ENCODE data around the gene FHIT.

FHIT gene

GRCh38 chr3:59769127-59769750 is 1482.0 kb downstream of the FHIT start:
- Histone ChIP-seq H3K9me3 (no peaks in the 10 kb centered on the region), H3K9ac (no peak overlapping the region)

GRCh38 chr3:59766200-59766872 is 1484.9 kb downstream of the FHIT start:
- Histone ChIP-seq H3K4me3 (no peak overlapping the region), H3K4me1 (no peaks in the 10 kb centered on the region), H3K9ac (no peak overlapping the region), H3K27ac (no peak overlapping the region), H3K4me2 (no peak overlapping the region), H3K27me3 (no peaks in the 10 kb centered on the region), H3K36me3 (no peaks in the 10 kb centered on the region), H3K9me3 (no peaks in the 10 kb centered on the region), H4K20me1 (no peaks in the 10 kb centered on the region)
- no peak for TF ChIP-seq Cebpa-rat (IDR thresholded peaks at IDR 0.05)

More at GRCh38 chr3:59769127-59769750, 1482.0 kb downstream of the FHIT start:
- no peak overlapping the region for H3K4me3 ChIP-seq
- H4K20me1 ChIP-seq: no peaks in the 10 kb centered on the region
- H3K27ac ChIP-seq: no peak overlapping the region
- no peak for TF ChIP-seq Cebpa-rat (IDR thresholded peaks at IDR 0.05)
- H3K36me3 ChIP-seq: no peaks in the 10 kb centered on the region
- H3K4me1 ChIP-seq: peaks cover 11% of the 10 kb centered on the region
- no peak overlapping the region for H3K4me2 ChIP-seq
- H3K27me3 ChIP-seq: no peaks in the 10 kb centered on the region

GRCh38 chr3:59764171-59764570 is 1487.1 kb downstream of the FHIT start:
- TF ChIP-seq Cebpa-rat (IDR thresholded peaks at IDR 0.05): no peak

GRCh38 chr3:59762941-59763340 is 1488.3 kb downstream of the FHIT start:
- no peaks in the 10 kb centered on the region for H3K36me3 ChIP-seq
- no peaks in the 10 kb centered on the region for H3K27me3 ChIP-seq
- H3K4me1 ChIP-seq: no peaks in the 10 kb centered on the region
- H4K20me1 ChIP-seq: no peaks in the 10 kb centered on the region
- no peaks in the 10 kb centered on the region for H3K9me3 ChIP-seq
- H3K27ac ChIP-seq: no peak overlapping the region
- TF ChIP-seq Cebpa-rat (IDR thresholded peaks at IDR 0.05): no peak
- H3K9ac ChIP-seq: no peak overlapping the region
- no peak overlapping the region for H3K4me3 ChIP-seq
- no peak overlapping the region for H3K4me2 ChIP-seq

More at GRCh38 chr3:59764171-59764570, 1487.1 kb downstream of the FHIT start:
- Histone ChIP-seq H3K9me3 (no peaks in the 10 kb centered on the region), H3K36me3 (no peaks in the 10 kb centered on the region), H3K9ac (no peak overlapping the region), H4K20me1 (no peaks in the 10 kb centered on the region), H3K27me3 (no peaks in the 10 kb centered on the region), H3K4me2 (no peak overlapping the region), H3K27ac (no peak overlapping the region), H3K4me3 (no peak overlapping the region), H3K4me1 (no peaks in the 10 kb centered on the region)

- Histone ChIP-seq H3K9ac (no peak overlapping the region), H4K20me1 (no peaks in the 10 kb centered on the region), H3K36me3 (no peaks in the 10 kb centered on the region), H3K4me3 (no peak overlapping the region), H3K4me1 (no peaks in the 10 kb centered on the region), H3K27me3 (no peaks in the 10 kb centered on the region), H3K4me2 (no peak overlapping the region), H3K27ac (no peak overlapping the region), H3K9me3 (no peaks in the 10 kb centered on the region)
- TF ChIP-seq Cebpa-rat (IDR thresholded peaks at IDR 0.05): no peak
Measured at GRCh38 chr3:59759298-59760031, 1491.8 kb downstream of the FHIT start.

- TF ChIP-seq Cebpa-rat (IDR thresholded peaks at IDR 0.05): no peak
- no peak overlapping the region for H3K4me2 ChIP-seq
Measured at GRCh38 chr3:59758672-59759071, 1492.6 kb downstream of the FHIT start.

GRCh38 chr3:59756934-59757333 is 1494.3 kb downstream of the FHIT start:
- TF ChIP-seq Cebpa-rat (IDR thresholded peaks at IDR 0.05): no peak
- H3K9me3 ChIP-seq: no peaks in the 10 kb centered on the region
- H4K20me1 ChIP-seq: no peaks in the 10 kb centered on the region
- no peak overlapping the region for H3K4me3 ChIP-seq
- H3K27ac ChIP-seq: no peak overlapping the region
- H3K9ac ChIP-seq: no peak overlapping the region
- no peak overlapping the region for H3K4me2 ChIP-seq
- H3K36me3 ChIP-seq: no peaks in the 10 kb centered on the region
- no peaks in the 10 kb centered on the region for H3K27me3 ChIP-seq
- no peaks in the 10 kb centered on the region for H3K4me1 ChIP-seq

More at GRCh38 chr3:59758672-59759071, 1492.6 kb downstream of the FHIT start:
- Histone ChIP-seq H3K27ac (no peak overlapping the region), H3K4me3 (no peak overlapping the region), H3K9me3 (no peaks in the 10 kb centered on the region), H4K20me1 (no peaks in the 10 kb centered on the region), H3K36me3 (no peaks in the 10 kb centered on the region), H3K4me1 (no peaks in the 10 kb centered on the region), H3K9ac (no peak overlapping the region), H3K27me3 (no peaks in the 10 kb centered on the region)

GRCh38 chr3:59754456-59755129 is 1496.7 kb downstream of the FHIT start:
- H3K4me2 ChIP-seq: no peak overlapping the region
- H3K9ac ChIP-seq: no peak overlapping the region
- H3K27me3 ChIP-seq: no peaks in the 10 kb centered on the region
- no peak for TF ChIP-seq Cebpa-rat (IDR thresholded peaks at IDR 0.05)
- H3K4me3 ChIP-seq: no peak overlapping the region
- no peaks in the 10 kb centered on the region for H3K9me3 ChIP-seq
- no peaks in the 10 kb centered on the region for H3K4me1 ChIP-seq
- no peaks in the 10 kb centered on the region for H4K20me1 ChIP-seq
- no peaks in the 10 kb centered on the region for H3K36me3 ChIP-seq
- H3K27ac ChIP-seq: no peak overlapping the region

GRCh38 chr3:59753808-59754450 is 1497.3 kb downstream of the FHIT start:
- H3K4me1 ChIP-seq: no peaks in the 10 kb centered on the region
- H3K4me3 ChIP-seq: no peak overlapping the region
- no peak for TF ChIP-seq Cebpa-rat (IDR thresholded peaks at IDR 0.05)
- H3K36me3 ChIP-seq: no peaks in the 10 kb centered on the region
- no peak overlapping the region for H3K4me2 ChIP-seq
- no peaks in the 10 kb centered on the region for H3K27me3 ChIP-seq
- H3K9ac ChIP-seq: no peak overlapping the region
- H3K27ac ChIP-seq: no peak overlapping the region
- H3K9me3 ChIP-seq: no peaks in the 10 kb centered on the region
- H4K20me1 ChIP-seq: no peaks in the 10 kb centered on the region

Measured in BLaER1 (cell line).